HAP-1 (cell line): ENCODE data around the gene CLMP.
"Not testable (repeated sequence)": the region's sequence is repeated elsewhere in the genome, so short reads cannot be mapped to it uniquely, and the experiment has no call there.

ENCODE experiments used
- DNase-seq, 2 experiments: peaks; one replicate each; pipeline ENCODE4 v3.0.0-alpha.2; 2016 to 2020; ENCODE audit warnings: low spot score in 2 of 2
- H3K27me3 ChIP-seq: fragments of 250-450 bp; sonication (Bioruptor Pico); 2 replicates; pipeline ENCODE4 v1.5.1; 2020; ENCODE audit warnings: low read depth, mild to moderate bottlenecking, moderate library complexity
- H3K36me3 ChIP-seq: fragments of 250-450 bp; sonication (Bioruptor Pico); replicated peaks from 2 replicates; pipeline ENCODE4 v1.5.1; 2020; ENCODE audit warnings: mild to moderate bottlenecking
- H3K4me1 ChIP-seq: fragments of 250-450 bp; sonication (Bioruptor Pico); 2 replicates; pipeline ENCODE4 v1.5.1; 2020; ENCODE audit warnings: mild to moderate bottlenecking
- H3K4me3 ChIP-seq: fragments of 250-450 bp; sonication (Bioruptor Pico); 2 replicates; pipeline ENCODE4 v1.5.1; 2020; ENCODE audit warnings: mild to moderate bottlenecking, moderate library complexity
- H3K9me3 ChIP-seq: fragments of 250-450 bp; sonication (Bioruptor Pico); 2 replicates; pipeline ENCODE4 v1.5.1; 2020; ENCODE audit warnings: mild to moderate bottlenecking, moderate library complexity
- in situ Hi-C: fragments of 300-500 bp; cut with MboI; formaldehyde crosslinking; loops from 3 replicates; pipeline ENCODE4 v1.14.3; 2020; ENCODE audit warnings: low sequenced_read_pairs, inconsistent platforms, mixed read lengths

CLMP gene

DNA sequence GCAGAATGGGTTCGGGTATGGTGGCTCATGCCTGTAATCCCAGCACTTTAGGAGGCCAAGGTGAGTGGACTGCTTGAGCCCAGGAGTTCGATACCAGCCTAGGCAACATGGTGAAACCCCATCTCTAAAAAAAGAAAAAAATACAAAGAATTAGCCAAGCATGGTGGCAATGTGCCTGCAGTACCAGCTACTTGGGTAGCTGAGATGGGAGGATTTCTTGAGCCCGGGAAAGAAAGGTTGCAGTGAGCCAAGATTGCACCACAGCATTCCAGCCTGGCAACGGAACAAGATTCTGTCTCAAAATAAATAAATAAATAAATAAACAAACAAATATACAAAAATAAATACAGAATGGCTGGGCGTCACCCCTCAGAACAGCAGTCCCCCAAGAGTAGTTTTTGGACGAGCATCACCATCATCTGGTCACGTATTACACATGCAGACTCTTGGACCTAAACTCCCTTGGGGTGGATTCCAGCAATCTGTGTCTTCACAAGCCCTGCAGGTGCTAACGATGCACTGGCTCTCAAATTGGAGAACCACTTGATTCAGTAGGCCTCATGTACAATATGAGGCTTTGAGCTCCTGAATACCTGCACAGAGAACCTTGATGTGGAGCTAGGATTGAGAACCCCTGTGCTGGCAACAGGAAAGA is 33.5 kb downstream of the CLMP start:
- in situ Hi-C loops = no loop called here
- H3K27me3 ChIP-seq = no peaks in the 10 kb centered on the region
- H3K36me3 ChIP-seq = no peaks in the 10 kb centered on the region
- H3K4me3 ChIP-seq = no peak overlapping the region
- DNase-seq = no peak
- H3K9me3 ChIP-seq = no peaks in the 10 kb centered on the region
- no peaks in the 10 kb centered on the region for H3K4me1 ChIP-seq

DNA sequence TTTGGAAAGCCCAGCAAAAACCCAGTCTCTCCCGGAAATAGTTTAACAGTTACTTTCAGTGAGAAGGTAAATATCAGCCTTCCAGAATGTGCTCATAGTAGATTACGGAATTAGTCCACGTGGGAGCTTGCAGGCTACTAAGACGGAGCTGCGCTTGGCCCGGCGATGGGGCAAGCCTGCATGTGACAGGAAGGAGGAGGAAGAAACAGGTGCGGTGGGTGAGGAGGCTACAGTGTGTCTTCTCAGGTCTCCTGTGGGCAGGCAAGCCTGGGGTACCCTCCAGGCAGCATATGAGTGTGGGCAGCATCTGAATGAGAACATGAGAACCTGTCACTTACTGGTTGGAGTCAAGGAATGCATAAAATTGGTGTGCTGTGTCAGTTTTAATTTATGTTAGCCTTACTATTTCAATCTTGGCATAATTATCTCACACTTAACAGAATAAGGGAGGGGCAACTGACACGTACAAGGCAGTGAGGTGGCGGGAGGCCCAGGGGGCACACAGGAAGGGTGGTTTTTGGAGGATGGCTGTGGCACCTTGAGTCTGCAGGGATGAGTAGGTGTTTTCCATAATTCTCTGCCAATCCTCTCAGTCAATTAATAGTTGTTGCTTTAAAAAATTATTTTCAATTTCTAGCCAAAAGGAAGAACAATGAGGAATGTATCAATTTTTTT is 35.7 kb downstream of the CLMP start:
- DNase-seq = no peak
- H3K9me3 ChIP-seq = no peaks in the 10 kb centered on the region
- H3K27me3 ChIP-seq = no peaks in the 10 kb centered on the region
- H3K4me3 ChIP-seq = no peak overlapping the region
- in situ Hi-C loops = no loop called here
- H3K36me3 ChIP-seq = no peaks in the 10 kb centered on the region
- H3K4me1 ChIP-seq = no peaks in the 10 kb centered on the region

DNA sequence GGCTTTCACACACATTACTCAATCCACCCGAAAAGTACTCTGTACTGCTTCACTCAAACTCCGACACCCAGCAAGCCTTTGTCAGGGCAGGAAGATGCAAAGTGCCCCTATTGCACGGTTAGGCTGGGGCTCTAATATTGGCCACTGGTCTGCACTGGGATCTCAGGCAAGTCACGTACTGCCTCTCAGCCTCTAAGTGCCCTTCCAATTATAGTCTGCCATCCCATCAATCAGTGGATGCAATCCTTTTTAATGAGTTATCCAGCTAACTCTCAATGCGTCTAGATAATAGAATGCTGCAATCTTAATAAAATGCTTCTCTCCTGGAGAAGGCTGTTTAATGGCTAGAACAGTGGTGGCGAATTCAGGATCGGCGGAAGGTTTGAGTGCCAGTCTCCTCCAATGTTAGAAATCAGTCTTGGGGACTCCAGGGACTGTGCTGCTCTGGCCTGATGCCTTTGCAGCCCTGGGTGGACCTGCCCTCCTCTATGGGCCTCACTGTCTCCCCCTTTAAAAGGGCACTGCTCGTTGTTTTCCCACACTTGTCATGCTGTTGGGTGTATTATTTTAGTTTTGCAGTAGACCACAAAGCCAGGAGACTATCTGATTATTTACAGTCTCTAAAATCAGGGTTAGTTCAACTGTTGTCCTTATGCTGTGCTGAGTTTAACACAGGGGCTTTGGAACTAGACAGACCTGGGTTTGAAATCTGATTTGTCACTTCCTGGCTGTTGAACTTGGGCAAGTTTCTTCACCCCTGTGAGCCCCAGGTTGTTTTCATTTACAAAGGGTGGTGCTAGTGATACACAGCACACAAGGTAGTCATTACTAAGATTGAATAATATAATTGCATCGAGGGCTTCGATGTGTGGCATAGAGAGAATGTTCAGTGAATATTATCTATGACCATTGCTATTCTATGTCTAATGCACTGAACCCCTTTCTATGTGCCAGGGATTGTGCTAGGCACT is 36.7 kb downstream of the CLMP start:
- Histone ChIP-seq H3K9me3 (no peaks in the 10 kb centered on the region), H3K36me3 (no peaks in the 10 kb centered on the region), H3K4me3 (no peak overlapping the region), H3K4me1 (no peaks in the 10 kb centered on the region), H3K27me3 (no peaks in the 10 kb centered on the region)
- no peak for DNase-seq
- in situ Hi-C loops = no loop called here

DNA sequence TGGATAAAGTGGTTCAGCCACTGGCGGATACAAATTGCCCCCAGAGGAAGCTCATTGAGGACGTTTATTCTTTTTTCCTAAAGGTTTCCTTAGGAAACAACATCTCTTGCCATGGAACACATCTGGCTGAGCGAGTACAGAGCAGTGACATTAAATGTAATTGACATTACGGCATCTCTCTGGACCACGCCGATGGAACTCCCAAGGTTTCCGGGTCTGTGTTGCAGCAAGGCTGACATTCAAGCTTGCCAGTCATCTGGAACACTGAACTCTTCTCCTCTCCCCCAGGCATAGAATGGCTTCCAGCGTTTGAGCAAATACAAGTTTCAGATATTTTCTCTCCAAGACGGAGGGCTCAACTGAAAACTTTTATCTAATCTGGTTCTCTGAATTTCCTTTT is 42.1 kb downstream of the CLMP start:
- no peak for DNase-seq
- Histone ChIP-seq H3K4me3 (no peak overlapping the region), H3K9me3 (no peaks in the 10 kb centered on the region), H3K36me3 (no peaks in the 10 kb centered on the region), H3K4me1 (no peaks in the 10 kb centered on the region), H3K27me3 (no peaks in the 10 kb centered on the region; the same call in 1 of the 2 replicates)
- in situ Hi-C loops = no loop called here

DNA sequence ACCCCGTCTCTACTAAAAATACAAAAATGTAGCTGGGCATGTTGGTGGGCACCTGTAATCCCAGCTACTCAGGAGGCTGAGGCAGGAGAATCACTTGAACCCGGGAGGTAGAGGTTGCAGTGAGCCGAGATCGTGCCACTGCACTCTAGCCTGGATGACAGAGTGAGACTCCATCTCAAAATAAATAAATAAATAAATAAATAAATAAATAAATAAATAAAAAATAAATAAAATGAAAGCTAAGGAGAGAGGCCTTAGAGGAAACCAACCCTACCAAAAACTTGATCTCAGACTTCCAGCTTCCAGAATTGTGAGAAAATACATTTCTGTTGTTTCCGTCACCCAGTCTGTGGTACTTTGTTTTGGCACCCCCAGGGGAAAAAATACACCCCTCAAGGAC is 42.7 kb downstream of the CLMP start:
- in situ Hi-C loops, H3K27me3 ChIP-seq, H3K4me1 ChIP-seq, H3K9me3 ChIP-seq, H3K36me3 ChIP-seq, DNase-seq, H3K4me3 ChIP-seq: not testable (repeated sequence)

DNA sequence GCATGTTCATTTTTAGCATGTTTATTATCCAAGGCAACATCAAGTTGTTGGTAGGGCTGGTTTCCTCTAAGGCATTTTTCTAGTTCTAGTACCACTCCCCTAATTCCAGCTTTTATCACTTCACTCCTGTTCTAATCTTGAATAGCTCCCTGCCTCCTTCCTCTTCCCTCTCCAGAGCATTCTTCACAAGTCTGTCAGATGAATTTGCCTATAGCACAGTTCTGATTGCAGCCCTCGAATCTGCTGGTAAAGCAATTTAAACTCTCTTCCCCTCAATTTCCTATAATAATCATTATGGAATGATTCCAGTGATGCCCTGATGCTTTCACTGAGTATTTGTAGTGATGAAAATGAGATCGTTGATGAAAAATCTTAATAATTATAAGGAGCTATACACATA is 43.3 kb downstream of the CLMP start:
- Histone ChIP-seq H3K27me3 (no peaks in the 10 kb centered on the region; the same call in 1 of the 2 replicates), H3K9me3 (no peaks in the 10 kb centered on the region), H3K36me3 (no peaks in the 10 kb centered on the region), H3K4me3 (no peak overlapping the region), H3K4me1 (no peaks in the 10 kb centered on the region)
- no peak for DNase-seq
- in situ Hi-C loops = no loop called here

DNA sequence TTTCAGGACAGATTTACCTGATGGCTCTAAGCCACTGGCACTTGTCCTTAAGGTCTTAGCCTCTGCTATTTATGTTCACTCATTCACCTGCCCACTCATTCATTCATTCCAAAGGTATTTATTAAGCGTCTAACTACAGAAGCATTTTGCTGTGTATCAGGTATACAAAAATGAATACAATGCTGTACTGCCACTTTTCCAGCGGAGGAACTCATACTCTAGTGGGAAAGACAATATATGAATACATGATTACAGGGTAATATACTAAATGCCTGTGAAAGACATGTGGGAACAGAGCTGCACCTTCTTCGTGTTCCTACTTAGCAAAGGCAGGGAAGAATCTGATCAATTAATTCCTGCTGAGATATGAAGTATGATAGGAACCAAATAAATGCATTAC is 43.7 kb downstream of the CLMP start:
- in situ Hi-C loops = no loop called here

DNA sequence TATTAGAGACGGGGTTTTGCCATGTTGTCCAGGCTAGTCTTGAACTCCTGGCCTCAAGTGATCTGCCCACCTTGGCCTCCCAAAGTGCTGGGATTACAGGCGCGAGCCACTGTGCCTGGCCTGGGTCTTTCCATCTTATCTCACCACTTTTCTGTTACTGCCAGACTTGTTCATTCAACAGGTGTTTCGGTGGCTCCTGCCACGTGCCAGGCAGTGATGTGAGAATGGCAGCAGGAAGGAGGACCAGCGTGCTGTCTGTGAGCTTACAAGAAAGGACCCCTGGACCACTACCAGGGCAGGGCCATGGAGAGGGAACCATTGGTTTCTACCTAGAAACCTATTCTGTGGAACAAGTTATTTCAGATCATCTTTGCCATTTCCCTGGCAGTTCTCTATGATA is 44.2 kb downstream of the CLMP start:
- DNase-seq = no peak
- Histone ChIP-seq H3K36me3 (no peaks in the 10 kb centered on the region), H3K27me3 (peaks cover 3% of the 10 kb centered on the region; the same call in 1 of the 2 replicates), H3K9me3 (no peaks in the 10 kb centered on the region), H3K4me1 (no peaks in the 10 kb centered on the region), H3K4me3 (no peak overlapping the region)
- in situ Hi-C loops = no loop called here

More for the DNA sequence above, 43.7 kb downstream of the CLMP start:
- H3K4me1 ChIP-seq = no peaks in the 10 kb centered on the region
- no peak for DNase-seq
- H3K4me3 ChIP-seq = no peak overlapping the region
- no peaks in the 10 kb centered on the region for H3K9me3 ChIP-seq
- peaks cover 1% of the 10 kb centered on the region; the same call in 1 of the 2 replicates for H3K27me3 ChIP-seq
- no peaks in the 10 kb centered on the region for H3K36me3 ChIP-seq

DNA sequence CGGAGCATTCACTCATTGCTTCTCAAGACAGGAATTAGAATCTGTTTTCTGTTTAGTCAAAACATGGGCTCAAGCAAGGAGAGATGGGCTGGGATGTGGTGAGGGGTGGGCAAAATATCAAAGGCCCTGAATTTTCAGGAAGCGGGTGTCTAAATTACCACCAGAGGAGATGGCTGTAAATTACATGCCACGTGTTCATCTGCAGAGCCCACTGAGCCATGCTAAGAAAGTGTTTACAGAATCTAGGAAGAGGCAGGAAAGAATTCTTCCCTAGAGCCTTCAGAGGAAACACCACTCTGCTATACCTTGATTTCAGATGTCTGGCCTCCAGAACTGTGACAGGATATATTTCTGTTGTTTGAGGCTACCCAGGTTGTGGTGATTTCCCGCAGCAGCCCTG is 46.1 kb downstream of the CLMP start:
- Histone ChIP-seq H3K9me3 (no peaks in the 10 kb centered on the region), H3K4me3 (no peak overlapping the region), H3K27me3 (peaks cover 3% of the 10 kb centered on the region; the same call in 1 of the 2 replicates), H3K36me3 (no peaks in the 10 kb centered on the region), H3K4me1 (no peaks in the 10 kb centered on the region)
- no peak for DNase-seq
- in situ Hi-C loops = no loop called here

DNA sequence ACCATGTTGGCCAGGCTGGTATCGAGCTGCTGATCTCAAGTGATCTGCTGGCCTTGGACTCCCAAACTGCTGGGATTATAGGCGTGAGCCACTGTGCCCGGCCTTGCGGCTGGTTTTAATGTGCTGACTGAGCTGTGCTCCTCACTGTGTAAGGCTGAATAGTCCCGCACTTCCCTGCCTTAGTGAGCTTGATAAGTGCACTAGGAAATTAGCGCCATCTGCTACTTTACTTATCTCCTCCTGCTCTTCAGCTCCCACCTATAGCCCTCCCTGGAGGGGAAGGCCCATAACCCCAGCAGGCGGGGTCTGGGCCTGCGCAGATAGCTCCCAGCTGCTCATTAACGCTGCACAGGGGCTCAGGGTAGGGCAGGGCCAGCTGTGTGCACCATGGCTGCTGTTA is 49.4 kb downstream of the CLMP start:
- Histone ChIP-seq H3K36me3 (no peaks in the 10 kb centered on the region), H3K27me3 (0 out of 2 replicates have a peak, but pooled peaks cover 3% of the 10 kb centered on the region), H3K4me1 (no peaks in the 10 kb centered on the region), H3K9me3 (no peaks in the 10 kb centered on the region), H3K4me3 (no peak overlapping the region)
- DNase-seq = no peak
- in situ Hi-C loops = no loop called here

DNA sequence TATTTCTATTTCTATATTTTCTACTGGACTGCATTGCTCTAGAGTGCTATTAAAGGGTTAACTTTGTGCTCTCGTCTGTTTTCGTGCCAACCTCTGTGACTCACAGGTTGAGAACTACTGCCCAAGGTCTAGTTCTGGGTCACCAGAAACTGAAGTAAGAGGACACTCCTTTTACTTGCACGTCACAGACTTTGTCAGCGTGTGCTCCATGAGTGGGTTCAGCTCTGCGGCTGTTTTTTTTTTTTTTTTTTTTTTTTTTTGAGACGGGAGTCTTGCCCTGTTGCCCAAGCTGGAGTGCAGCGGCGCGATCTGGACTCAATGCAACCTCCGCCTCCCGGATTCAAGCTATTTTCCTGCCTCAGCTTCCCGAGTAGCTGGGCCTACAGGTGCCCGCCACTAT is 49.8 kb downstream of the CLMP start:
- H3K4me1 ChIP-seq = no peaks in the 10 kb centered on the region
- H3K36me3 ChIP-seq = no peaks in the 10 kb centered on the region
- DNase-seq = no peak
- in situ Hi-C loops = no loop called here
- H3K9me3 ChIP-seq = no peaks in the 10 kb centered on the region
- no peak overlapping the region for H3K4me3 ChIP-seq
- H3K27me3 ChIP-seq = 0 out of 2 replicates have a peak, but pooled peaks cover 3% of the 10 kb centered on the region

DNA sequence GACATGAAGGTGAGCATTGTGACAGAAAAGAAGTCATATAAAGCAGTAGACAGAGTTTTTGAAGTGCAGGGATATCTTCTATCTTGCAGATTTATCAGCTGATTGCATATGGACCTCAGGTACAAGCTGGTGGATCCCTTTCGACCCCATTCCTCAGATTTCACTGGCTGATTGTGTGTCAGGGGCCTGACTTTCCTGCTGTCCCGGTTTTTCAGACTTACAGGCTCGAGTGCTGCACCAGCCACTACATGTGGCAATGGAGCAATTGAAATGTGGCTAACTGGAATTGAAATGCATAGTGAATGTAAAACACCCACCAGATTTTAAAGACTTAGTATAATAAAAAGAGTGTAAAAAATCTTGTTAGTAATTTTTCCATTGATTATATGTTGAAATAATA is 50.3 kb downstream of the CLMP start:
- no peaks in the 10 kb centered on the region for H3K9me3 ChIP-seq
- in situ Hi-C loops = no loop called here
- no peak for DNase-seq

DNA sequence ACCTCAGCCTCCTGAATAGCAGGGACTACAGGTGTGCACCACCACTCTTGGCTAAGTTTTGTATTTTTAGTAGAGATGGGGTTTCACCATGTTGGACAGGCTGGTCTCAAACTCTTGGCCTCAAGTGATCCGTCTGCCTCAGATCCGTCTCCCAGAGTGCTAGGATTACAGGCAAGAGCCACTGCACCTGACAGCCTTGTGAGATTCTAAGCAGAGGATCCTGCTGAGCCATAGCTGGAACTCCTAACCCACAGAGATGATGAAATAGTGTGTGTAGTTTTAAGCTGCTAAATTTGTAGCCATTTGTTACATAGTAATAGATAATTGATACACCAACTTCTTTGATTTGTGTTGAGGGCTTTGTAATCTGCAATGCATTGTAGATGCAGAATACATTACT is 51.1 kb downstream of the CLMP start:
- Histone ChIP-seq H3K36me3 (no peaks in the 10 kb centered on the region), H3K27me3 (0 out of 2 replicates have a peak, but pooled peaks cover 3% of the 10 kb centered on the region), H3K4me3 (no peak overlapping the region), H3K4me1 (no peaks in the 10 kb centered on the region), H3K9me3 (no peaks in the 10 kb centered on the region)
- in situ Hi-C loops = no loop called here
- no peak for DNase-seq

More for the DNA sequence above, 50.3 kb downstream of the CLMP start:
- Histone ChIP-seq H3K36me3 (no peaks in the 10 kb centered on the region), H3K4me3 (no peak overlapping the region), H3K4me1 (no peaks in the 10 kb centered on the region), H3K27me3 (0 out of 2 replicates have a peak, but pooled peaks cover 3% of the 10 kb centered on the region)

DNA sequence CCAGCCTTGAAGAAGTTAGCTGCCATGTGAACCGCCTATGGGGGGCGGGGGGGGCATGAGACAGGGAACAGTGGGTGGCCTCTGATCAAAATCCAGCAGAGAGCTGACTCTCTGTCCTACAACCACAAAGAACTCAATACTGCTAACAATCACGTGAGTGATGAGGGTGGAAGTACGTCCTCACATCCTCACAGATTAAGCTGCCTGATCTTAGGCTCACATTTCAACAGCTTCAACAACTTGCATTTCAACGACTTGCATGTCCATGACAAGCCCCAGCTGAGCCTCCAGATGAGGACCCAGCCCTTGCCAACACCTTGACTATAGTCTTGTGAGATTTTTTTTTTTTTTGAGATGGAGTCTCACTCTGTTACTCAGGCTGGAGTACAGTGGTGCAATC is 51.6 kb downstream of the CLMP start:
- Histone ChIP-seq H3K4me1 (no peaks in the 10 kb centered on the region), H3K9me3 (no peaks in the 10 kb centered on the region), H3K4me3 (no peak overlapping the region), H3K27me3 (0 out of 2 replicates have a peak, but pooled peaks cover 3% of the 10 kb centered on the region), H3K36me3 (no peaks in the 10 kb centered on the region)
- no peak for DNase-seq
- in situ Hi-C loops = no loop called here
